ENCODE measurements around the gene MRPS33.

DNA sequence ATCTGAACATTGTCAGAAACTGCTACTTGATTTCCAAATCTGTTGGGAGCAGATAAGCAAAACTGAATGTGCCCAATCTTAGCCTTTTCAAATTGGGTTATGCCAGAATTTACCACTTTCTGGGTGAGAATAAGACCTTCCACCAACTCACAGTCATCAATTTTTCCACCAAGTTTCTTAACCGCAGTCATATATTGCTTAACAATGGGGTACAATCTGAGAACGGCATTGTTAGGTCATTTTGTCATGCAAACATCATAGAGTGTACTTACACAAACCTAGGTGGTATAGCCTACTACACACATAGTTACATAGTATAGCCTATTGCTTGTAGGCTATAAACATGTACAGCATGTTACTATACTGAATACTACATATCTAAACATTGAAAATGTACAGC, 16.0 kb downstream of the MRPS33 start:
- TF ChIP-seq, protein P1, sequence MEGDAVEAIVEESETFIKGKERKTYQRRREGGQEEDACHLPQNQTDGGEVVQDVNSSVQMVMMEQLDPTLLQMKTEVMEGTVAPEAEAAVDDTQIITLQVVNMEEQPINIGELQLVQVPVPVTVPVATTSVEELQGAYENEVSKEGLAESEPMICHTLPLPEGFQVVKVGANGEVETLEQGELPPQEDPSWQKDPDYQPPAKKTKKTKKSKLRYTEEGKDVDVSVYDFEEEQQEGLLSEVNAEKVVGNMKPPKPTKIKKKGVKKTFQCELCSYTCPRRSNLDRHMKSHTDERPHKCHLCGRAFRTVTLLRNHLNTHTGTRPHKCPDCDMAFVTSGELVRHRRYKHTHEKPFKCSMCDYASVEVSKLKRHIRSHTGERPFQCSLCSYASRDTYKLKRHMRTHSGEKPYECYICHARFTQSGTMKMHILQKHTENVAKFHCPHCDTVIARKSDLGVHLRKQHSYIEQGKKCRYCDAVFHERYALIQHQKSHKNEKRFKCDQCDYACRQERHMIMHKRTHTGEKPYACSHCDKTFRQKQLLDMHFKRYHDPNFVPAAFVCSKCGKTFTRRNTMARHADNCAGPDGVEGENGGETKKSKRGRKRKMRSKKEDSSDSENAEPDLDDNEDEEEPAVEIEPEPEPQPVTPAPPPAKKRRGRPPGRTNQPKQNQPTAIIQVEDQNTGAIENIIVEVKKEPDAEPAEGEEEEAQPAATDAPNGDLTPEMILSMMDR (IDR thresholded peaks at IDR 0.05; ENCODE audit: low read depth, low read length) = no peak
- no peak for TF ChIP-seq EZH2phosphoT487 (IDR thresholded peaks at IDR 0.05; ENCODE audit: low read depth)
